Sciatic nerve (tissue), 2 donors: ENCODE data around the gene PADI3. TPM values are rescaled to one million over a fixed set of nuclear protein-coding genes. Genes with fewer than 3 reads are reported as not detected.

Experiments
- ATAC-seq: fragments of 200-7000 bp; cut with Tn5 transposase; one replicate; pipeline ENCODE4 v1.9.1; 2020; ENCODE audit warnings: mild to moderate bottlenecking, moderate library complexity
- DNase-seq: peaks from one replicate; pipeline ENCODE4 v3.0.0-alpha.2; 2020; ENCODE audit warnings: low spot score
- intact Hi-C: fragments of 100-400 bp; cut with DNase I; formaldehyde crosslinking; loops from one replicate; pipeline ENCODE4 v1.14.2; 2022
- total RNA-seq: library from RNA; stranded (reverse); fragmentation: NEBNext Ultra II Directional; extraction: Animal tissue kit (Norgen Biotek cat#: 25700); gene quantifications from one replicate; pipeline ENCODE4 v1.2.1, GENCODE V29; 2021
- donor health status: DM: no; HTN: no; CAD: no.
- donor health status: DM: no; HTN: no; CAD: no.

Gene PADI3
- total RNA-seq, 1 donor from 2014 or later, result not detected

GRCh38 chr1:17260264-17260663 lies 11.4 kb downstream of the PADI3 start:
- DNase-seq (no peak), ATAC-seq (no peak)
- intact Hi-C loops, result no loop called here

- ATAC-seq (no peak), DNase-seq (no peak)
- intact Hi-C loops, result no loop called here
These were observed 11.8 kb downstream of the PADI3 start for GRCh38 chr1:17260738-17261137.

GRCh38 chr1:17263936-17264335 lies 15.0 kb downstream of the PADI3 start:
- intact Hi-C loops, result no loop called here
- no peak for ATAC-seq
- DNase-seq, result no peak

GRCh38 chr1:17264470-17264869 lies 15.6 kb downstream of the PADI3 start:
- intact Hi-C loops, result no loop called here
- DNase-seq (no peak), ATAC-seq (no peak)

- DNase-seq (no peak), ATAC-seq (no peak)
- intact Hi-C loops, result no loop called here
These were observed 16.3 kb downstream of the PADI3 start for GRCh38 chr1:17265162-17265561.

- DNase-seq, result no peak
- ATAC-seq, result no peak
These were observed 17.1 kb downstream of the PADI3 start for GRCh38 chr1:17265950-17266349.

GRCh38 chr1:17270891-17271765 lies 22.2 kb downstream of the PADI3 start:
- intact Hi-C loops, result no loop called here
- no peak for DNase-seq

More at GRCh38 chr1:17265950-17266349, 17.1 kb downstream of the PADI3 start:
- intact Hi-C loops, result no loop called here

GRCh38 chr1:17272066-17272465 lies 23.2 kb downstream of the PADI3 start:
- no peak for ATAC-seq
- DNase-seq, result no peak
- intact Hi-C loops, result no loop called here

More at GRCh38 chr1:17270891-17271765, 22.2 kb downstream of the PADI3 start:
- ATAC-seq, result no peak

- intact Hi-C loops, result no loop called here
- ATAC-seq (no peak), DNase-seq (no peak)
These were observed 23.7 kb downstream of the PADI3 start for GRCh38 chr1:17272646-17273045.

- DNase-seq (no peak), ATAC-seq (no peak)
- intact Hi-C loops, result no loop called here
These were observed 24.2 kb downstream of the PADI3 start for GRCh38 chr1:17273096-17273495.

GRCh38 chr1:17274186-17275170 lies 25.6 kb downstream of the PADI3 start:
- ATAC-seq, result no peak
- intact Hi-C loops, result no loop called here
- no peak for DNase-seq

- intact Hi-C loops, result no loop called here
- ATAC-seq (no peak), DNase-seq (no peak)
These were observed 27.7 kb downstream of the PADI3 start for GRCh38 chr1:17276568-17276967.

- DNase-seq, result peak; percentile 41
- no peak for ATAC-seq
- intact Hi-C loops, result no loop called here
These were observed 28.7 kb downstream of the PADI3 start for GRCh38 chr1:17277511-17278159.

- intact Hi-C loops, result no loop called here
- DNase-seq, result peak; percentile 42
- ATAC-seq, result no peak
These were observed 30.3 kb downstream of the PADI3 start for GRCh38 chr1:17278996-17279830.

- intact Hi-C loops, result no loop called here
- ATAC-seq, result no peak
These were observed 31.5 kb downstream of the PADI3 start for GRCh38 chr1:17280436-17280835.

GRCh38 chr1:17280894-17281293 lies 32.0 kb downstream of the PADI3 start:
- intact Hi-C loops, result no loop called here
- DNase-seq (no peak), ATAC-seq (no peak)

More at GRCh38 chr1:17280436-17280835, 31.5 kb downstream of the PADI3 start:
- DNase-seq, result no peak

GRCh38 chr1:17281775-17282181 lies 32.9 kb downstream of the PADI3 start:
- DNase-seq (no peak), ATAC-seq (no peak)
- intact Hi-C loops, result no loop called here

- intact Hi-C loops, result no loop called here
- no peak for ATAC-seq
- DNase-seq, result no peak
These were observed 33.9 kb downstream of the PADI3 start for GRCh38 chr1:17282836-17283235.
